Mucosa of descending colon (tissue), 3 donors: ENCODE measurements around the gene PID1. TPM values are rescaled to one million over a fixed set of nuclear protein-coding genes. Genes with fewer than 3 reads are reported as not detected.

Experiments used
- ATAC-seq: fragments of 200-7000 bp; cut with Tn5 transposase; one replicate; pipeline ENCODE4 v1.9.1; 2020; ENCODE audit warnings: mild to moderate bottlenecking, moderate library complexity
- DNase-seq, 3 donors: peaks; one replicate each; pipeline ENCODE4 v3.0.0-alpha.2; 2020
- H3K36me3 ChIP-seq: fragments of 200-600 bp; one replicate; pipeline ENCODE4 v1.8.0; 2021; ENCODE audit warnings: low read depth, mild to moderate bottlenecking
- H3K4me1 ChIP-seq: fragments of 200-600 bp; one replicate; pipeline ENCODE4 v1.8.0; 2021; ENCODE audit warnings: low read depth, mild to moderate bottlenecking
- H3K4me3 ChIP-seq: fragments of 200-600 bp; one replicate; pipeline ENCODE4 v1.8.0; 2021; ENCODE audit warnings: mild to moderate bottlenecking
- H3K9me3 ChIP-seq: fragments of 200-600 bp; one replicate; pipeline ENCODE4 v1.8.0; 2021; ENCODE audit warnings: mild to moderate bottlenecking
- intact Hi-C, 2 donors: fragments of 100-400 bp; cut with DNase I in 1 of 2; cut with micrococcal nuclease in 1 of 2; formaldehyde crosslinking; loops; one replicate each; pipeline versions ENCODE4 v1.11.0 to v1.11.1; 2022; cut with DNase I, micrococcal nuclease
- total RNA-seq, 3 donors: library from RNA; stranded (reverse); fragmentation: NEBNext Ultra II Directional in 2 of 3; extraction: Animal tissue kit (Norgen Biotek cat#: 25700) in 2 of 3; gene quantifications; one replicate each; pipeline versions ENCODE4 v1.2.1 to v1.2.4, GENCODE V29; 2021 to 2023
- TF ChIP-seq, protein P1 (sequence below): fragments of 200-600 bp; IDR thresholded peaks from one replicate; pipeline ENCODE4 v1.8.0; 2022; ENCODE audit warnings: antibody characterized with exemption, mild to moderate bottlenecking
- donor health status: DM: no; HTN: no; CAD: no; lungs with moderate emphysema.
- donor health status: DM: no; HTN: no; CAD: no.
- donor health status: DM: no; HTN: yes; CAD: no.

The PID1 gene
- total RNA-seq, 3 donors from 2014 or later: 49.3 to 60.8 (median 52.5) TPM

DNA sequence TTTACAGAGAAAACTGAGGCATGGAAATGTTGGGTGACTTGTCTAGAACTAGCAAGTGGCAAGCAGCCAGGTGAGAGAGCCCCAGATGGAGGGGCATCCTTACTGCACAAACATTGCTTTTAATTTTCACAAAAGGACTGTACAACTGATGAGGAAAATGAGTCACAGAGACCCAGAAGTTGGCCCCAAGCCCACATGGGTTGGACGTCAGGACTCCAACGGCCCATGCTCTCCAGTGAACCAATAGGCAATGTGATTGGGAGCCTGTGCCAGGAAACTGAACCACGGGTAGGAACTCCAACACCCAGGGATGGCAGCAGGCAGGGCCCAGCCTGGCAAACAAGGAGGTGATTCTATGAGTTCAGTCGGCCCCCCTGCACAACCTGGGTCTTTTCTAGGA is 50.8 kb downstream of the PID1 start:
- intact Hi-C loops: no loop called here
- Histone ChIP-seq H3K36me3 (no peaks in the 10 kb centered on the region), H3K4me1 (peaks cover 14% of the 10 kb centered on the region), H3K4me3 (no peak overlapping the region), H3K9me3 (no peaks in the 10 kb centered on the region)
- no peak for DNase-seq
- ATAC-seq: no peak
- TF ChIP-seq, protein P1, sequence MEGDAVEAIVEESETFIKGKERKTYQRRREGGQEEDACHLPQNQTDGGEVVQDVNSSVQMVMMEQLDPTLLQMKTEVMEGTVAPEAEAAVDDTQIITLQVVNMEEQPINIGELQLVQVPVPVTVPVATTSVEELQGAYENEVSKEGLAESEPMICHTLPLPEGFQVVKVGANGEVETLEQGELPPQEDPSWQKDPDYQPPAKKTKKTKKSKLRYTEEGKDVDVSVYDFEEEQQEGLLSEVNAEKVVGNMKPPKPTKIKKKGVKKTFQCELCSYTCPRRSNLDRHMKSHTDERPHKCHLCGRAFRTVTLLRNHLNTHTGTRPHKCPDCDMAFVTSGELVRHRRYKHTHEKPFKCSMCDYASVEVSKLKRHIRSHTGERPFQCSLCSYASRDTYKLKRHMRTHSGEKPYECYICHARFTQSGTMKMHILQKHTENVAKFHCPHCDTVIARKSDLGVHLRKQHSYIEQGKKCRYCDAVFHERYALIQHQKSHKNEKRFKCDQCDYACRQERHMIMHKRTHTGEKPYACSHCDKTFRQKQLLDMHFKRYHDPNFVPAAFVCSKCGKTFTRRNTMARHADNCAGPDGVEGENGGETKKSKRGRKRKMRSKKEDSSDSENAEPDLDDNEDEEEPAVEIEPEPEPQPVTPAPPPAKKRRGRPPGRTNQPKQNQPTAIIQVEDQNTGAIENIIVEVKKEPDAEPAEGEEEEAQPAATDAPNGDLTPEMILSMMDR: no peak

DNA sequence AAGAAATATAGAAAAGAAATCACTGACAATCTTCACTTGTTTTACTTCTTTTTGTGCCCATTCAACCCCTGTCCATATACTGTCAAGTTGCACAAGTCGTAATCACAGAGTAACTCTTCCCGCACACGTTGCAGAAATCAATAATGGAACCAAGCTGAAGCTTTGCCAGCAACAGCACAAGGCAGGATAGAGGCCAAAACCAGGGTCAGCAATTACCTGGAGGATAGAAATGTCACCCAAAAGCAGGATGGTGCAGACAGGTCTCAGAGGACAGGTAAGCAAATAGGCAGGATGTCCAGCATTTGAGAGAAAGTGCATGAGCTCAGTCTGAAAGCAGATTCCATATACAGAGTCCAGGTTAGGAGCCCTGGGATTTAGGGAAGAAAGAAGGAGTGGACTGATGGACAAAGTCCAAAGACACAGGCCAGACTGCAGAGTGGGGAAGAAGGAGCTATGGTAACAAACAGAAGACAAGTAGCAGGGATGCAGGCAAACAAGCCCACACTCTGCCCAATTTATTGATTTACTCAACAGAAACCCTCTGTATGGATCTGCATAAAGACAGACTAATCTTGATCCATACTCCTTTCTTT is 52.7 kb downstream of the PID1 start:
- H3K9me3 ChIP-seq: no peaks in the 10 kb centered on the region
- peaks cover 14% of the 10 kb centered on the region for H3K4me1 ChIP-seq
- no peaks in the 10 kb centered on the region for H3K36me3 ChIP-seq
- no peak for DNase-seq
- TF ChIP-seq, protein P1: no peak
- H3K4me3 ChIP-seq: no peak overlapping the region
- peak; percentile 50 for ATAC-seq
- intact Hi-C loops: no loop called here

DNA sequence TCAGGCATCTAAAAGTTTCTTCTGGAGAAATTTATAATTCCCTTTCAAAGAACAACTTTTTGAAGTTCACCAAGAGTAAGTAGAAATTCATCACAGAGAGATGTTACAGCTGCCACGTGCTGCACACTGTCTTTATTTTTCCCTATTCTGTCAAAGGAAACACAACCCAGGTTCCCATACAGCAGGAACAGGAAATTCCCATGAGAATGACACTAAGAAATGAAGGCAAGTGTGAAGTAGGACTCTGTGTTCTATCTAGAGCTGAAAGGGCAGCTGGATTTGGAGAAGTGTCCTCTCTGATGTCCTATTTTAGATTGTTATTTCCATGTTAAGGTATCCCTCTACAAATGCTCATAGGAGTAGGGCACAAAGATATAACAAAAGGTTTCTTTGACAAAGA is 58.8 kb downstream of the PID1 start:
- DNase-seq: no peak
- H3K9me3 ChIP-seq: no peaks in the 10 kb centered on the region
- intact Hi-C loops: no loop called here
- TF ChIP-seq, protein P1: no peak
- no peak overlapping the region for H3K4me3 ChIP-seq
- H3K36me3 ChIP-seq: no peaks in the 10 kb centered on the region
- H3K4me1 ChIP-seq: peaks cover 7% of the 10 kb centered on the region
- ATAC-seq: no peak

DNA sequence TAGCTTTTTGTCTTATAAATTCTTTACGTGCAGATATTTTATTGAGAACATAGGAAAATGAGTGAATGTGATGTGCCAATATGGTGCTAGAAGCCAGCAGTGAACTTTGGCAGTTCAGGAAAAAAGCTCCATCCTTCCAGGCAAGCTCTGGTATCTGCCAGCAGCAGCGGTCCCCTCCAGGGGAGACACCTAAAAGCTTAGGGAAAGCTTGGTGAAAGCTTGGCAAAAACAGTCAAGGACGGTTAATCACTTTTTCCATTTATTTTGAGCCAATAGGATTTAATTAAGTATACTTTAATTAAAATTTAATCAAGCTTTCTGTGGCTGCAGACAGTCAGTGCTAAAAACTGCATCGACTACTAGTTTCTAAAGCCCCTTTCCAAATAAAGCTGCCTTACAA is 60.4 kb downstream of the PID1 start:
- intact Hi-C loops: no loop called here
- H3K36me3 ChIP-seq: no peaks in the 10 kb centered on the region
- TF ChIP-seq, protein P1: no peak
- H3K4me1 ChIP-seq: no peaks in the 10 kb centered on the region
- DNase-seq (no peak), ATAC-seq (no peak)
- no peaks in the 10 kb centered on the region for H3K9me3 ChIP-seq
- H3K4me3 ChIP-seq: no peak overlapping the region

DNA sequence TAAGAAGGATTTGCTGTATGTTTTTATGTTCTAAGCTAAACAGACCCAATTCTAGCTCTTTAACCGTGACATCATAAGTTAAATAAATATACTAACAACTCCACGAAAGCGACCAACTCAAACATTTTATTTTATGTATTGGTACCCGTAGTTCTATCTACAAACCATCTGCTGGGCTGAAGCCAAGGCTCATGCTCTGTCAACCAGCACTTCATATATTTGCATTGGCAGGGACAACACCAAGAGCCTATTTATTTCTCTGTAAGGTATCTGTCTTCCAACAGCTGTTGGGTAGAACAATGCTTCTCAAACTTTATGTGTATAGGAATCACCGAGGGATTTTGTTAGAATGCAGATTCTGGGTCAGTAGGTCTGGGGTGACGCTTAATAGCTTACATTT is 64.5 kb downstream of the PID1 start:
- peak in 1 of 3 donors; percentile 31 for DNase-seq
- intact Hi-C loops: no loop called here
- peak; percentile 73 for ATAC-seq

More for the DNA sequence above, 64.5 kb downstream of the PID1 start:
- TF ChIP-seq, protein P1: no peak
- Histone ChIP-seq H3K4me3 (no peak overlapping the region), H3K4me1 (no peaks in the 10 kb centered on the region), H3K36me3 (no peaks in the 10 kb centered on the region), H3K9me3 (no peaks in the 10 kb centered on the region)
